Activated T-helper 1 cell treated with anti-CD3 and anti-CD28 coated beads, Interleukin-2, amount 50 U/mL, for 16 hours (primary cell): ENCODE results near the gene ANO8.

Experiments
- DNase-seq, 2 donors: peaks; one replicate each; pipeline ENCODE4 v3.0.0-alpha.2; 2020; ENCODE audit warnings: low read depth in 1 of 2, low spot score in 1 of 2

The ANO8 gene

DNA sequence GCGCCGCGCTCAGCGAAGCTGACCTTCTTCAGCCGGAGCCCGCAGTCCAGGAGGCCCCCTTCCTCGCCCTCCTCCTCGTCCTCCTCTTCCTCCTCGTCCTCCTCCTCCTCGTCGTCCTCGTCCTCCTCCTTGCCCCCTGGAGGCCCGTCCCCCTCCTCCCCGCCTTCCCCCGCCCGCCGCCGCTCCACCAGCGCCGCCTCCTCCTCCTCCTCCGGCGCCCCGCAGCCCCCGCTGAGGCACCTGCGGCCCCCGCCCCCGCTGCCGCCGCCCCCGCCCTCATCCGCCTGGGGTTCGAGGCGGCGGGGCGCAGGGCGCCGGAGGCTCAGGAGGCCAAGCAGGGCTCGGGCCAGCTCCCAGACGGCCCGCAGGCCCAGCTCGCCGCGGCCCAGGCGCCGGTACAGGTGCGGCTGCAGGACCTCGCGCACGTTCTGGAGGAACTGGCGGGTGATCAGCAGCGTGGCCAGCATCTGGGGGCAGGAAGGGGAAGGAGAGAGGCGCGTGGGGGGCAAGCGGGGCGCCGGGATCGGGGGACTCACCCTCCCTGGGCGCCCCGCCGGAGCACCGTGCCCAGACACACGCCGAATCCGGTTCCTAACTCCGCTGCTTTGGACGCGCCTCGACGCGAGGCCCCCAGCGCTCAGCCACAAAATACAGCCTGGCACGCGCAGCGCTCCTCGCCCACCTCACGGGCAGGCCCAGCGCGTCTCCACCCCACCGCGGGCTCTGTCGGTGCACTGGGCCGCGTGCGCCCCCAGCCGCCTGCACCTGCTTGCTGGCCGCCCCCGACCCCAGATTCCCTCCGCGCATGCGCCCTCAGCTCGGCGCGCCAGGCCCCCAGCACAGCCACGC is 5.9 kb downstream of the ANO8 start:
- no peak for DNase-seq

DNA sequence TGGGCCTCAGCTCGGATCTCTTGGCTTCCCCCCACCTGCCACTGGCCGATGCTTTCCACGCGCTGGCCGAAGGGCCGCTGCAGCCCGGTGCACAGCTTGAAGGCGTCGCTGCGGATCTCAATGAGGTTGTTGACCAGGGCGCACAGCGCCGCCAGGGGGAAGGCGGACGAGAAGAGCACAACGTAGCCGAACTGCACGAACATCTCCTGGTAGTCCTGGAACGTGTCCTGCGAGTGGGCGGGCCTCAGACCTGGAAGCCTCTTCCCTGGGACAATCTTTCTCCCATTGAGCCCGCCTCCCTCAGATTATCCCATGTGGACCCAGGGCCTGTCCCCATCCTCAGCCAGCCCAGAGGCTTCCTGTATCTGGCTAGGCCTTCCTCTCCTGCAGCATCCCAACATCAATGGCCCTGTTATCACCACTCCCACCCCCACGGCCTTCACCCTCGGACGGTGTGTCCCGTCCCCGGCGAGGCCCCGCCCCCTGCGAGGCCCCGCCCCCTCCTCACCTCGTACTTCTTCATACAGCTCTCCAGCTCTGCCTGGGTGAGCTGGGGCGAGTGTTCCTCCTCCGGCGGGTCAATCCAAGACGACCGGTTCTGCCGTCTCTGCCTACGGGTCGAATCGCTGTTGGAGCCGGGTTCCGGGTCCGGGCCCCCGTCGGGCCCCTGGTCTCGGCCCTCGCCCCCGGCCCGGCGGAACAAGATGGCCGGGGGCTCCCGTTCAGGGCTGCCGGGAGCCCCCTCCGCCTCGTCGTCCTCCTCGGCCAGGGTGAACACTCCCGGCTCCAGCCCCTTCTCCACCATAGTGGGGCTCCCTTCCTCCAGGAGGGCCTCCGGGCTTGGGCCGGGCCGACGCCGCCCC is 6.8 kb downstream of the ANO8 start:
- peak in 1 of 2 donors; percentile 42 for DNase-seq

DNA sequence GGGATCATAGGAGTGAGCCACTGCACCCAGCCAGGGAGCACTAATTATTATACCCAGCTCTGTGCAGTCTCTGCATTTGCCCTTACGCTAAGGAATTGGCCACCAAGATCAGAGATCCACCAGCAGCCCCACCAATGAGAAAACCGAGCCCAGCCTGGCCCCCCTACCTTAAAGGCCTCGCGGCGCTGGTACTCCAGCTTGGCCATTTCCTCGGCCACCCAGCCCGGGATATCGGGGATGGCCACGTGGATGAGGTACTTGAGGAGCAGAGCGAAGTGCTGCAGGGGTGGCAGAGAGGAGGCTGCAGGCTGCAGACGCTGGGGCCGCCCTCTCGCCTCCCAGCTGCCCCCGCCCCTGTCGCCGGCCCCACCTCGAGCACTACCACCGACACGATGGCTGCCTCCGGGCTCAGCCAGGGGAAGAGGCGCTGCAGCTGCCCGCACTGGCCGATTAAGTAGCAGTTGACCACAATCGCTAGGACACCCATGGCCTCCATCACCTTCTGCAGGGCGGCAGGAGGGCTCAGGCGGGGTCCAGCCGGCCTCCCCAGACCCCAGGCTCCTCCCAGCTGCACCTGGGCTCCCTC is 7.5 kb downstream of the ANO8 start:
- DNase-seq, result no peak

DNA sequence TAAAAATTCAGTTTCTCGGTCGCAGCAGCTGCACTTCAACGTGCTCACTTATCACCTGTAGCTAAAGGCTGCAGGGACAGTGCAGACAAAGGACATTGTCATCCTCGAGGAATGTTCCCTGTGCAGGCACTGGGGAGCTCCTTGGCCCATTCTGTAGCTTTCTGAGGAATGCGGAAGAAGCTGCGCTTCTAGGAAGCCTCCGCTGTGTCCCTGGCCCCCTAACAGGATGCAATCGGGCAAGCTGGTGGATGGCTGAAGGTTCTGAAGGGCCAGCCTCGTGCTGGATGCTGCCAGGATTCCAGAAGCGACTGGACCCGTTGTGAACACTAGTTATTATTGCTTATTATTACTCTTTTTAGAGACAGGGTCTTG is 8.1 kb downstream of the ANO8 start:
- no peak for DNase-seq

DNA sequence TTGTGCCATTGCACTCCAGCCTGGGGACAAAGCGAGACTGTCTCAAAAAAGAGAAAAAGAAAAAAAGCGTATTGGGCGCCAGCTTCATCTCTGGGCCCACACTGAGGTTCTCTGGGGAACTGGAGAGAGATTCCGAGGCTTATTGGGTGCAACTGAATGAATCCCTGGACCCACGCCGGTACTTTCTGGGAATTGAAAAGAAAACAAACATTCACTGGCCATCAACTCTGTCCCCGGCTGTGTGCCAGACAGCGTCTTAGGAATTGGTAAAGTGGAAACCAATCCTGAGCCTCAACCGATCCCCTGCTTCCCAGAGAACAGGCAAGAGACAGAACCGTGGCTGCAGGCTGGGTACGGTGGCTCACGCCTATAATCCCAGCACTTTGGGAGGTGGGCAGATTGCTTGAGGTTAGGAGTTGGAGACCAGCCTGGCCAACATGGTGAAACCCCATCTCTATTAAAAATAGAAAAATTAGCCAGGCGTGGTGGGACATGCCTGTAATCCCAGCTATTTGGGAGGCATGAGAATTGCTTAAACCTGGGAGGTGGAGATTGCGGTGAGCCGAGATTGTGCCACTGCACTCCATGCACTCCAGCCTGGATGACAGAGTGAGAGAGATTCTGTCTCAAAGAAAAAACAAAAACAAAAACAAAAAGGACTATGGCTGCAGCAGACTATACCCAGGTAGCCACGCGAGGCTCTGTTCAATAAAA is 8.6 kb downstream of the ANO8 start:
- DNase-seq, result no peak

DNA sequence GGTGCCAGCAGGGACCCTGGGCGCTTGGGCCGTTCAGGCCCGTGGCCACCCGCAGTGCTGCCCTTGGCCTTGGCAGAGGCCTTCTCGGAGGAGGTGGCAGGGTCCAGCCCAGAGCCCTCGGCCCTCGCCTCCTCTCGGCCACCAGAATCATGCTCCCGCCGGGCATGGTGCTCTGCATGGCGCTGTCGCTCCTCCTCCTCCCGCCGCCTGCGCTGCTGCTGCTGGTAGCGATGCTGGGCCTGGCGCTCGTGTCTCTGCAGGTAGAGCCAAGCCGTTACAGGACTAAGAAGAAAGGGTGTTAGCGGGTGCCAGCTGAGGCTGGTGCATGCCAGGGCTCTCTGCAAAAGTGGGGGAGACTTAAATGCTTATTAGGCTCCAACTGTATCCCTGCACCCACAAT is 9.5 kb downstream of the ANO8 start:
- no peak for DNase-seq

DNA sequence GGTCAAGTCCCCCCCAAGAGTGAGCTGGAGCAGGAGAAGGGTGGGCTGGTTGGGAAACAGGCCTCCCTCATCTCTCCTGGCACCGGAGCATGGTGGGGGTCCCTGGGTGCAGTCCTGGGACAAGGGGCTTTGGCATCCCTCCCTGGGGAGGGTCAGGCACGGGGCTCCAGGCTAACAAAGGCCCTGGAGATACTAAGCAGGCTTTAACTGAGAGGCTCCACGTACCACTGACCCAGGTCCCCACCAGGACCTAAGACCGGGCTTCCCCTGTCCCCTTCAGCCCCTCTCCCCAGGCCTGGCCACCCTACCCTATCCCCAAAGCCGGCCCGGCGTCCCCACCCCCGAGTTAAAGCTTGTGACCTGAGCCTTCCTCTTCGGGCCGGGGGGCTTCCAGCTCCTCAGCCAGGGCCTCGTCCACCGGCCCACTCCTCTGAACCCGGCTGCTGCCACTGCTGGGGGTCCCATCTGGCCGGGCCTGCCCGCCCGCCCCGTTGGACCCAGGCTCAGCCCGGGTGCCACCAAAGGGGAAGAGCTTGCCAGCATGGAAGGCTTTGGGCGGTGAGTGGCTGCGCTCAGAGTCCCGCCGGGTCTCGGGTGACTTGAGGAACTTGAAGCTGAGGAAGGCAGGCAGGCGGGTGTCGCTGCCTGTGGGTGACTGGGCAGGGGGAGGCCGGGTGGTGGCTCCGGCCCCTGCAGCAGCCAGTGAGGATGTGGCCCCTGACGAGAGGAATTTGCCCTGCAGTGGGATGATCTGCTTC is 10.1 kb downstream of the ANO8 start:
- DNase-seq, result no peak

DNA sequence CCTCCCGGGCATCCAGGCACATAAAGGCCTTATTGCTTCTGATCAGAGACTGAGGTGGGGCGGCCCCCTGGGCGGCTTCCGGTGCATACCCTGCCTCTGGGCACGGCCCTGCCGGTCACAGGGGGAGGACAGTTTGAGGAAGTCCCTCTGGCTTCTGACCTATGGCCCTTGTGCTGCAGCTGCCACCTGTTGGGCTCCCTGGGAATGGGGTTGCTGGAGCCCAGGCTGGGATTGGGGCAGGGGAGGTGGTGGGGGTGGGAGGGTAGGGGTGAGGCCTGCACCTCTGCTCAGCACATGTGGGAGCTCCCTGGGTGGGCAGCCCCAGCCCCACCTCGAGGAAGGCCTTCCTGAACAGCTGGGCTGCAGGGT is 10.7 kb downstream of the ANO8 start:
- DNase-seq, result no peak

DNA sequence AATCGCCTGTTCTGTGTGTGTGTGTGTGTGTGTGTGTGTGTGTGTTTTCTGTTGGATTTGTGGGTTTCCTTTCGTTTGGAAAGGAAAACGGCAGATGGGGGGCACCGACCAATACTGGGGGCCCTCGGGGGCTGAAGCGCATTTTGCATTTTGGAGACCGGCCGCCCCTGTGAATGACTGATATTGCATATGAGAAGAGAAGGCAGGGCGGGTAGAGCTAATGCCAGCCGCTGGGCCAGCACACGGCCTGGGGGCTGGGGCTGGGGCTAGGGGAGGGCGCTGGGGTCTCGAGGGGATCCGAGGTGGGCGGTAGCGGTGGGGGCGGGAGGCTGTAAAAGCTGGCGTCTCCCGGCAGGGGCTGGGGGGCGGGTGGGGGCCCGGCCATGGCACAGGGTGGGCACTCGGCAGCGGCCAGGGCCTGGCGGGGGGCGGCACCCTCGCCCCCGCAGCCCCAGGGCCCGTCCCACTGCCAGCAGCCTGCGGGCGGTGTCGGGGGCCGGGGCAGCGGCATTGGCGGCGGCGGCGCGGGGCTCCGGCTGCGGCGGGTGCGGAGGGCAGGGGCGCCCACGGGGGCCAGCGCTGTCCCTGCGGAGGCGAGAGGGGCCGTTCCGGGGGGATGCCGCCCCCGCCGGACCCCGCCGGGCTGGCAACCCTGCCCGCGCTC is 11.2 kb downstream of the ANO8 start:
- DNase-seq, result no peak

DNA sequence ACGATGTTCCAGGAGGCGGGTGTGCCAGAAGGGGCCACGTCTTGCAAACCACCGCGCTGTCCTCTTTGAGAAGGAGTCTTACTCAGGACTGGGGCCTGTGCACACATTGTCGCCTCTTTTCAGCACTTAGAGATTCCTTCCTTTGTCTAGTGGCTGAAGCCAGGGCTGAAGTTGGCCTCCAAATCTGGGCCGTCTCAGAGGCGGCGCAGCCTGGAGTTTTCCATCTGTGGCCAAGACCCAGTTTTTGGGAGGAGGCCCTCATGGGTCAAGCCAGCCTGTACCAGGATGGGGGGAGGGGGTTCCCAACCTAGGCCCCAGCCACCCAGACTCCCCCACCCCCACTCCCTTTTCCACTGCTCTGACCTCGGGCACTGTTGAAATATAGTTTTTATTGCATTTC is 11.8 kb downstream of the ANO8 start:
- DNase-seq, result no peak

DNA sequence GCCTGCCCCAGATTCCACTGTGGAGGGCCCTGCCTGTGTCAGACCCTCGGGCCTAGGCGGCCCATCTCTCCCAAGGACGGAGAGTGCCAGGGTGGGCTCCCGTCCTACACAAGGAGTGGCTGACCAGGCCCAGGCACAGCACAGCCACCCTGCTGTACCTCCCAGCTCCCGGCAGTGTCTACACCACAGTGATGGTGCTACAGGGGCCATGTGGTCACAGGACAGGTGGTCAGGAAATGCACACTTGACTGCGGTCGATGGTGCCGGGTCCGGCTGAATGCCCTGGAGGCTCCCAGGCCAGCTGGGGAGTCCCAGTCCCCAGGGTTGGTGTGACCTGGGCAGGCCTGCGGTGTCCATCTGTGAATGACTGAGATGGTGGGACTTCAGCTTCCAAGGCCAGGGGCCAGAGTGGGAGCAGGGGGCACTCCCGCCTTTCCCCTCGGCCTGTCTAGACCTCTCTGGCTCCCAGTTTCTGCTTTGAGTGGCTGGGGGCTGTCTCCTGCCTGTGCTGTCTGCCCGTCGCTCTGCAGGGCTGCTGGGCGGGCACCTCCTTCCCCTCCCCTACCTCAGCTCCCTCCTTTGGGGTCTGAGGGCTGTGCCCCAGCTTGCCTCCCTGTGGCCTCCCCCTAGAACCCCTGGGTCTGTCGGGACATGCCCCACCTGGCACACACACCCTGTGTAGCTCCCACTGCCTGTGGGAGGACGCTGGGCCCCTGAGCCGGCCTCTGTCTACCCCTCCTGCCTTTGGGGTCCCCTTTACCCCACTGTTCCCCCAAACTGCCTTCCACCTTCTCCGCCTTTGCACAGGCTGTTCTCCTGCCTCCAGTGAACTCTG is 12.8 kb downstream of the ANO8 start:
- DNase-seq, result no peak

DNA sequence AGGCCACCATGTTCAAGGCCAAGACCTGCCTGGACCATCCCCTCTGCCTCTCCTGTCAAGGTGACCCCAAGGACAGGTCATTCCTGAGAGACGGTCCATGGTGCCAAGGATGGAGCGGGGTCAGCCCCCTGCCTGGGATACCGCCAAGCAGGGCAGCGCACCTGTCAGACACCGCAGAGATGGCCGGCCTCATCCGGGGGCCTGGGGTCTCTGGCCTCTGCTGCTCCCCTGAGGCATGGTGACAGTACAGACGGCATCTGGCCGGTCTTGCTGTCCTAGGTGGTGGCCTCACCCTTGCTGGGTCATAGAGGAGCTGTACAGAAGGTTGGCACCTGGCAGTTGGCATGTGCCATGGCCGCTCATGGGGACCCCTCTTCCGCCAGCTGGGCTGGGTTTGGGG is 14.2 kb downstream of the ANO8 start:
- no peak for DNase-seq

DNA sequence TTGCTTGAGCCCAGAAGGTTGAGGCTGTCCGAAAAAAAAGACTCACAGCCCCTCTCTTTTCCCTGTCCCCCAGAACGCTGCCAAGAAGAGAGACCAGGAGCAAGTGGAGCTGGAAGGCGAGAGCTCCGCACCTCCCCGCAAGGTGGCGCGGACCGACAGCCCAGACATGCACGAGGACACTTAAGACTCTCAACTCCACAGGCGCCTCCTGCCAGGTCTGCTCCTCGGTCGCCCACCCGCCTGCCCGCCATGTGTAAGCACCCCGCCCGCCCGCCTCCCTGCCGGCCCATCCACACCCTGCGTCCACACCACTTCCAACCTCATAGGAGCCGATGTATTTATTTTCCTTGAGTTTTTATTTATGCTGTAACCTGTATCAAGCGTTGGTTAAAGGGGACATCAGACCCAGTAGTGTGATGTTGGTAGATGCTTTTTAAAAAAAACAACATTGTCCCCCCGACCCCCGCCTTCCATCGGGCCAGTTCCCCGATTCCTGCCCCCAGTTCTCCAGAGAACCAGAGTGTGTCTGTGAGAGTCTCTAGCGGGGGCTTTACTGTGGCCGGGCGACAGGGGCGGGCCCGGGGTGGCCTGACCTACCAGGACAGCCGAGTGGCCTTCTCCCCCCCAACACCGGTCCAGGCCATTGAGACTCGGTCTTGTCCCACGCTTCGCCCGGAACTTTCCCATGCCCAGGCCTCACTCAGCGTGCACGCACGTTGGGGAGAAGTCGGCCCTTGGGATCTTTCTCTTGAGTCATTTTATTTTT is 15.0 kb downstream of the ANO8 start:
- DNase-seq, result no peak

DNA sequence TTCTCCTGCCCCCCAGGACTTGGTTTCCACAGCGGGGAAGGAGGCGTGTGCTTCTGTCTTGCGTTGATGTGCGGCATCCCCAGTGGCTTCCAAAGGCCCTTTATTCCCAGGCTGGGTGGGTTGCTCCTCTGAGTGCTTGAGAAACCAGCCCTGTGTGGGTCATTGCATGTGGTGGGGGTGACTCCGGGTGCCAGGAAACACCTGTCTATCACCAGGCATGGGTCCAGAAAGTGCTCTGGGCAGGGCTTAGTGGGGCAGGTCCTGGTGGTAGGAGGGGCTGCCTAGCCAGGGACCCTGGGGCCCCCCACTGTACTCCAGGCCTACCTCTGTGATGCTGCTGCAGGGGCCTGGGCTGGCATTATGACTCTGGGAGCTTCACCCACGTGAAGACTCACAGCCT is 15.7 kb downstream of the ANO8 start:
- DNase-seq, result no peak

DNA sequence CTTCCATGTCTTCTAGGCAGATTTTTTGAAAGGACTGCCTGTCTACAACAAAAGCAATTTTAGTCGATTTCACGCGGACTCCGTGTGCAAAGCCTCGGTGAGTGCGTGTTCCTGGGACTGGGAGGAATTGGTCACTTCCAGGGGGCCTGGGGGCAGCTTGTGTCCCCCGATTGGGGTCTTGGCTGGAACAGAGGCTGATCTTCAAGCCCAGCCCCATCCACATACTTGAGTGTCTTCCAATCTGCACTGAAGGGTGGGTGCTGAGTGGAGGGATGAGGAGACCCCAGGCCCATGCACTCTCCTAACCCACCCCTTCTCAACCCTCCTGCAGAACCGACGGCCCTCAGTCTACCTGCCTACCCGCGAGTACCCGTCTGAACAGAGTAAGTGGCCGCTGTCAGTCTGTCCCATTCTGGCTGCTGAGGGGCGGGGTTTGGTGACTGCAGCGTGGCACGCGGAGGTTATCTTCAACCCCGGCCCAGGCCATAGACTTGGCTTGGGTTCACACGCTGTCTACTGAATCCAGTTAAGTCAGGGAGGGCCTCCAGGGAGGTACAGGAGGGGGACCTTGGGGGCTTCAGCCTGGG is 20.6 kb downstream of the ANO8 start:
- no peak for DNase-seq

DNA sequence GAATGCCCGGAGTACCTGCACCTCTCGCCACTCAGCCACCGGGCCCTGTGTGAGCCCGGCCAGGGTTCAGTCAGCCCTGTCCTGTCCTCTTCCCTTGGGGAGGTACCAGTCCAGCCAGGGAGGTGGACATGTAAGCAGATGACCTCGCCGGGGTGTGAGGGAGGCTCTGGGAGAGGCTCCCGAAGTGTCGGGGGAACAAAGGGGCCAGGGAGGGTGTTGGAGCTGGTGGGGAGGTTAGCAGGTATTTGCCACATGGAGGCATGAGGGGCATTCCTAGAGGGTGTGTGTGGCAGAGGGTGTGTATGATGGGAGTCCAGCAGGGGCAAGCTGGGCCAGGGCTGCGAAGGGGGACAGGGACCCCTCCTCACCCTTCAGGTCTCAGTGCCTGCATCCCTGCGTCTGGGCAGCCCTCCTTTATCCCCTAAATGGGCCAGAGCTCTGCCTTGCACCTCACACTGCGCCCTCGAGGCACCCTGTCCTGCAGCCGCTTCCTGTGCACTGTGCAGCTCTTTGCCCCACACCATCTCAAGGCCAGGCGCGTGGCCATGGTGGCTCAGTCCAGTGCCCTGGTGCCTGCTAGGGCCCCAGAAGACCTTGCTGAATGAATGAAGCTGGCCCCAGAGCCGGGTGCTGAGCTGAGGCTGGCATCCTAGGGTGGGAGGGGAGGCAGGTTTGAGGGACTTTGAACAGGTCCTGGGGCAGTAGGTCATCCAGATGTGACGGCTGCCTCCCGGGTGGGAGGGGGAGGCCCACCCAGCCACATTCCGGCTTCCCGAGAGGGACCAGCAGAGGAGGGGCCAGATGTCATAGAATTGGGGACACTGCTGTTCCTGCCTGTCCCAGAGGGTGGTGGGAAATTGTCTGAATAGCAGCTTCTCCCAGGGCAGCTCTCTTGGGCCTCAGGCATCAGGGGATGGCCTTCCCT is 22.2 kb downstream of the ANO8 start:
- DNase-seq, result no peak
